BLaER1 (cell line): ENCODE data around the gene FLNC.

ENCODE experiments used
- H3K27ac ChIP-seq: shearing (Covaris generic); formaldehyde crosslinking; 2 replicates; pipeline ENCODE4 v1.8.1; 2022
- H3K27me3 ChIP-seq: shearing (Covaris generic); formaldehyde crosslinking; 2 replicates; pipeline ENCODE4 v1.8.1; 2022
- H3K36me3 ChIP-seq: shearing (Covaris generic); formaldehyde crosslinking; 2 replicates; pipeline ENCODE4 v1.8.1; 2022
- H3K4me1 ChIP-seq: shearing (Covaris generic); formaldehyde crosslinking; 2 replicates; pipeline ENCODE4 v1.8.1; 2022
- H3K4me2 ChIP-seq: shearing (Covaris generic); formaldehyde crosslinking; 2 replicates; pipeline ENCODE4 v1.8.1; 2022
- H3K4me3 ChIP-seq: shearing (Covaris generic); formaldehyde crosslinking; 2 replicates; pipeline ENCODE4 v1.8.1; 2022
- H3K9ac ChIP-seq: shearing (Covaris generic); formaldehyde crosslinking; 2 replicates; pipeline ENCODE4 v1.8.1; 2022
- H3K9me3 ChIP-seq: shearing (Covaris generic); formaldehyde crosslinking; 2 replicates; pipeline ENCODE4 v1.8.1; 2022
- H4K20me1 ChIP-seq: shearing (Covaris generic); formaldehyde crosslinking; 2 replicates; pipeline ENCODE4 v1.8.1; 2022
- Cebpa-rat ChIP-seq: shearing (Covaris generic); IDR thresholded peaks from 2 replicates; pipeline ENCODE4 v1.8.1; 2022

Gene FLNC

DNA sequence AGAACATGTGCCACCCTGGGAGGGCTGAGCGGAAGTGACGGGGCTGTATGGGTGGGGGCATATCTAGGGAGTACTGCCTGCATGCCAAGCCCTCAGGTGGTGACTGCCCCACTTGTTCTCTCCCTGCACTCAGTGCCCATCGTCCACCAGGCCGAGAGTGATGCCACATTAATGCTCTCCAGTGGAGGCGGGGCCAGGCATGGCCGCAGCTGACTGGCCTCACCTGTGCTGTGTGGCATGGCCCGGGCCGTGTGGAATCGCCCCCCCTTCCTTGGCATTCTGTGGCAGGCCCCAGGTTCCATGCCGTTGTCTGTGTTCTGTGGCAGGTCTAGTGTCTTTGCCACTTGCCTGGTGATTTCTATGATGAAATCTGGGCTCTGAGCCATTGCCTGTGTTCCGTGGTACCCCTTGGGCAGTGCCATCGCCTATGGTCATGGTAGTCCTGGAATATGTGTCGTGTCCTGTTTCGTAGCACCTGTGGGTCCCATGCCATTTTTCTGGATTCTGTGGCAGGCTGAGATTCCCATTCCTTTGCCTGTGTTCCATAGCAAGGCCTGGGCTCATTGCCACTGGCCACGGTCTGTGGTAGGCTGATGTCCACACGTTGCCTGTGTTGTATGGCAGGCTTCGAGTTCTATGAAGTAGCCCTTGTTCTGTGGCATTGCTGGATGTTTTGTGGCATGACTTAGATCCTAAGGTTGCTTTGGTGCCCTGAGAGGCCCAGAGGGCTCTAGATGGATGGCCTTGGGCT lies 8.9 kb downstream of the FLNC start:
- H3K9me3 ChIP-seq, result no peaks in the 10 kb centered on the region

GRCh38 chr7:128839751-128840177 lies 9.6 kb downstream of the FLNC start:
- Histone ChIP-seq H3K4me2 (no peak overlapping the region), H3K4me1 (no peaks in the 10 kb centered on the region), H3K4me3 (no peak overlapping the region), H3K27ac (no peak overlapping the region), H3K27me3 (no peaks in the 10 kb centered on the region), H3K9me3 (no peaks in the 10 kb centered on the region), H3K9ac (no peak overlapping the region), H4K20me1 (no peaks in the 10 kb centered on the region), H3K36me3 (no peaks in the 10 kb centered on the region)
- no peak for TF ChIP-seq Cebpa-rat

More for the DNA sequence above, 8.9 kb downstream of the FLNC start:
- no peaks in the 10 kb centered on the region for H4K20me1 ChIP-seq
- TF ChIP-seq Cebpa-rat, result no peak
- no peaks in the 10 kb centered on the region for H3K36me3 ChIP-seq
- no peaks in the 10 kb centered on the region for H3K4me1 ChIP-seq
- H3K27ac ChIP-seq, result no peak overlapping the region
- H3K9ac ChIP-seq, result no peak overlapping the region
- no peak overlapping the region for H3K4me2 ChIP-seq
- H3K4me3 ChIP-seq, result no peak overlapping the region
- H3K27me3 ChIP-seq, result no peaks in the 10 kb centered on the region

- no peak overlapping the region for H3K4me3 ChIP-seq
- H3K36me3 ChIP-seq, result no peaks in the 10 kb centered on the region
- no peak overlapping the region for H3K9ac ChIP-seq
- no peaks in the 10 kb centered on the region for H3K4me1 ChIP-seq
- no peak for TF ChIP-seq Cebpa-rat
- no peaks in the 10 kb centered on the region for H3K9me3 ChIP-seq
- no peaks in the 10 kb centered on the region for H3K27me3 ChIP-seq
- H3K4me2 ChIP-seq, result no peak overlapping the region
- no peaks in the 10 kb centered on the region for H4K20me1 ChIP-seq
- no peak overlapping the region for H3K27ac ChIP-seq
Measured at GRCh38 chr7:128840326-128841170, 10.3 kb downstream of the FLNC start.

- Histone ChIP-seq H3K4me1 (no peaks in the 10 kb centered on the region), H3K27ac (no peak overlapping the region), H3K9ac (no peak overlapping the region), H3K36me3 (no peaks in the 10 kb centered on the region), H3K27me3 (no peaks in the 10 kb centered on the region), H4K20me1 (no peaks in the 10 kb centered on the region), H3K9me3 (no peaks in the 10 kb centered on the region), H3K4me3 (no peak overlapping the region), H3K4me2 (no peak overlapping the region)
- TF ChIP-seq Cebpa-rat, result no peak
Measured at GRCh38 chr7:128841171-128841690, 11.0 kb downstream of the FLNC start.

DNA sequence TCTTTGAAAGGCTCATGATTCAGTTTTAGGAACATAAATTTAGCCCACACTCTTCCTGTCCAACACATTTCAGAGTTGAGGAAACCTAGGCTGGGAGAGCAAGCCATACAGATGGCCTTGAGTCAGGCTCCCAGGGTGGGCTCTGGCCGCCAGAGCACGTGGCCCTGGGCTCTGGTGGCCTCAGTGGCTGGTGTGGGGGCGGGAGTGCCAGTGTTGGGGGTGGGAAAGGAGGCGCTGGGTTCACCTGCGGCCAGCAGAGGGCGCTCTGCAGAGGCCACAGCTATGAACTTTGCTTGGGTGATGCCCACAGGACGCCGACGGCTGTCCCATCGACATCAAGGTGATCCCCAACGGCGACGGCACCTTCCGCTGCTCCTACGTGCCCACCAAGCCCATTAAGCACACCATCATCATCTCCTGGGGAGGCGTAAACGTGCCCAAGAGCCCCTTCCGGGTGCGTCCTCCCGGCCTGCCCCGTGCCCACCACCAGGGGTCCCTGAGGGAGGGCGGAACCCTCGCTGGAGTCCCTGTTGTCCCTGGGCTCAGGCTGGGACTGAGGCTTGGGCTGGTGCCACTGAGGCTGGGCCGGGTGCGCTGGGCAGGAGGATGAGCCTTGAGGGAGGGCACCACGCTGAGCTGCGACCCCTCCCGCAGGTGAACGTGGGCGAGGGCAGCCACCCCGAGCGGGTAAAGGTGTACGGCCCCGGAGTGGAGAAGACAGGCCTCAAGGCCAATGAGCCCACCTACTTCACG lies 11.9 kb downstream of the FLNC start:
- H3K4me1 ChIP-seq, result no peaks in the 10 kb centered on the region
- no peaks in the 10 kb centered on the region for H4K20me1 ChIP-seq
- H3K27me3 ChIP-seq, result no peaks in the 10 kb centered on the region
- H3K4me3 ChIP-seq, result no peak overlapping the region
- no peak overlapping the region for H3K4me2 ChIP-seq
- H3K27ac ChIP-seq, result no peak overlapping the region
- no peaks in the 10 kb centered on the region for H3K36me3 ChIP-seq
- no peaks in the 10 kb centered on the region for H3K9me3 ChIP-seq
- no peak overlapping the region for H3K9ac ChIP-seq
- no peak for TF ChIP-seq Cebpa-rat

DNA sequence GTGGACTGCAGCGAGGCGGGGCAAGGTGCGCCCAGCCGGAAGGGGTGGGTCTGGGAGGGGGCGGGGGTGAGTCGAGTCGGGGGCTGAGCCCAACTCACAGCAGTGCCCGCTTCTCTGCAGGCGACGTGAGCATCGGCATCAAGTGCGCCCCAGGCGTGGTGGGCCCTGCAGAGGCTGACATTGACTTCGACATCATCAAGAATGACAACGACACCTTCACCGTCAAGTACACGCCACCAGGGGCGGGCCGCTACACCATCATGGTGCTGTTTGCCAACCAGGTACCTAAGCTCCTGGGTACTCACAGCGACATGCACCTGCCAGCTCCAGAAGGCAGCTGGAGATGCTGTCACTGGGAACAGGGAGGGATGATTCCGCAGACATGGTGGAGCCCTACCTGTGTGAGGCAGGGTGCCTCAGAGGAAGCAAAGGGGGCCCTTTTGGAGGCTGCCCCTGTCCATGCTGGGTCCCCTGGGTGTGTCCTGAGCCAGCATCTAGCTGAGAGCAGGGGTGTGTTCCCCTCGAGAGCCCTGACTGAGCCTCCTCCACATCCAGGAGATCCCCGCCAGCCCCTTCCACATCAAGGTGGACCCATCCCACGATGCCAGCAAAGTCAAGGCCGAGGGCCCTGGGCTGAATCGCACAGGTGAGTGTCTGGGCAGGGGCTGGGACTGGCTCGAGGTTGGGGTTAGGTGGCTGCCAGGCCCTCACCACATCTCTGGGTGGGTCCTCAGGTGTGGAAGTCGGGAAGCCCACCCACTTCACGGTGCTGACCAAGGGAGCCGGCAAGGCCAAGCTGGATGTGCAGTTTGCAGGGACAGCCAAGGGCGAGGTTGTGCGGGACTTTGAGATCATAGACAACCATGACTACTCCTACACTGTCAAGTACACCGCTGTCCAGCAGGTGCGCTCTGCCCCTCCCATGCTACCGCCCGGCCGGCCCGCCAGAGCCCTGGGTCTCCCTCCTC lies 12.8 kb downstream of the FLNC start:
- no peaks in the 10 kb centered on the region for H3K9me3 ChIP-seq
- H3K36me3 ChIP-seq, result no peaks in the 10 kb centered on the region
- H3K27ac ChIP-seq, result no peak overlapping the region
- H3K4me1 ChIP-seq, result no peaks in the 10 kb centered on the region
- no peak overlapping the region for H3K9ac ChIP-seq
- H3K27me3 ChIP-seq, result no peaks in the 10 kb centered on the region
- no peak overlapping the region for H3K4me3 ChIP-seq
- no peak overlapping the region for H3K4me2 ChIP-seq
- H4K20me1 ChIP-seq, result no peaks in the 10 kb centered on the region
- no peak for TF ChIP-seq Cebpa-rat

DNA sequence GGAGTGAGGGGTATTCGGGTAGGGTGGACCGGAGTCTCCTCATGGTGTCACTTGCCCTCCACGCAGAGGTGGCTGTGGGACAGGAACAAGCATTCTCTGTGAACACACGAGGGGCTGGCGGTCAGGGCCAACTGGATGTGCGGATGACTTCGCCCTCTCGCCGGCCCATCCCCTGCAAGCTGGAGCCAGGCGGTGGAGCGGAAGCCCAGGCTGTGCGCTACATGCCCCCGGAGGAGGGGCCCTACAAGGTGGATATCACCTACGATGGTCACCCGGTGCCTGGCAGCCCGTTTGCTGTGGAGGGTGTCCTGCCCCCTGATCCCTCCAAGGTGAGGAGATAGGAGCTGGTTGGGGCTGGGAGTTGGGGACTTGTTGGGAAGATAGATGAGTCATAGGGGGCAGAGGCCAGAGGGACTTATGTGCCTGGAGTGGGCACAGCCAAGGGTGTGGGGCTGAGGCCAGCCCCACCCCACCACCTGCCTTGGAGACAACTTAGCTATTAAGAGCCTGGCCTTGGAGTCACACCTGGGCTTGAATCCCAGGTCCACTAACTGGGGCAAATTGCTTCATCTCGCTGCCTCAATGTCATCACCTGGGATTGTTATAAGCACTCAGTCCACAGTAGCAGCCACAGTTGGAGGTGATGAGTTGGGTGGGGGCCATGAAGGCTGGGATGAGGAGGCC lies 13.9 kb downstream of the FLNC start:
- Histone ChIP-seq H3K4me1 (no peaks in the 10 kb centered on the region), H3K27me3 (no peaks in the 10 kb centered on the region), H3K27ac (no peak overlapping the region), H3K9ac (no peak overlapping the region), H4K20me1 (no peaks in the 10 kb centered on the region), H3K36me3 (no peaks in the 10 kb centered on the region), H3K9me3 (no peaks in the 10 kb centered on the region), H3K4me3 (no peak overlapping the region), H3K4me2 (no peak overlapping the region)
- TF ChIP-seq Cebpa-rat, result no peak

DNA sequence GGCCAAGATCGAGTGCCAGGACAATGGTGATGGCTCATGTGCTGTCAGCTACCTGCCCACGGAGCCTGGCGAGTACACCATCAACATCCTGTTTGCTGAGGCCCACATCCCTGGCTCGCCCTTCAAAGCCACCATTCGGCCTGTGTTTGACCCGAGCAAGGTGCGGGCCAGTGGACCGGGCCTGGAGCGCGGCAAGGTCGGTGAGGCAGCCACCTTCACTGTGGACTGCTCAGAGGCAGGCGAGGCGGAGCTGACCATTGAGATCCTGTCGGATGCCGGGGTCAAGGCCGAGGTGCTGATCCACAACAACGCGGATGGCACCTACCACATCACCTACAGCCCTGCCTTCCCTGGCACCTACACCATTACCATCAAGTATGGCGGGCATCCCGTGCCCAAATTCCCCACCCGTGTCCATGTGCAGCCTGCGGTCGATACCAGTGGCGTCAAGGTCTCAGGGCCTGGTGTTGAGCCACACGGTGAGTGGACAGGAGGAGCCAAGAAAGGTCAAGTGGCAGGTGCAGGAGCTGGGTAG lies 14.6 kb downstream of the FLNC start:
- Histone ChIP-seq H3K4me2 (no peak overlapping the region), H4K20me1 (no peaks in the 10 kb centered on the region), H3K36me3 (no peaks in the 10 kb centered on the region; the same call in 1 of the 2 replicates)

More for the DNA sequence above, 14.6 kb downstream of the FLNC start:
- Histone ChIP-seq H3K9ac (no peak overlapping the region), H3K9me3 (no peaks in the 10 kb centered on the region), H3K27me3 (no peaks in the 10 kb centered on the region), H3K4me1 (no peaks in the 10 kb centered on the region), H3K4me3 (no peak overlapping the region), H3K27ac (no peak overlapping the region)
- no peak for TF ChIP-seq Cebpa-rat
